Liver (tissue), 3 donors: ENCODE data around the gene ICAM1.

Experiments
- CTCF ChIP-seq: fragments of 150-350 bp; IDR thresholded peaks from 2 replicates; pipeline ENCODE4 v1.5.1; 2017; ENCODE audit warnings: improper control_type of control experiment, low read depth, low read length; ENCODE audit not compliant: missing input control
- JUND ChIP-seq, 2 donors: IDR thresholded peaks; 2 replicates each; pipeline ENCODE4 v1.6.1; 2016; ENCODE audit warnings: antibody characterized with exemption in 2 of 2
- MAX ChIP-seq: IDR thresholded peaks from 2 replicates; pipeline ENCODE4 v1.6.1; 2016; ENCODE audit warnings: antibody characterized with exemption
- RAD21 ChIP-seq, 2 donors: IDR thresholded peaks; 2 replicates each; pipeline ENCODE4 v1.6.1; 2016; ENCODE audit warnings: antibody characterized with exemption in 2 of 2, mild to moderate bottlenecking in 2 of 2
- REST ChIP-seq: IDR thresholded peaks from 2 replicates; pipeline ENCODE4 v1.6.1; 2016; ENCODE audit warnings: antibody characterized with exemption, mild to moderate bottlenecking
- RXRA ChIP-seq, 2 donors: IDR thresholded peaks; 2 replicates each; pipeline ENCODE4 v1.6.1; 2017 to 2018; ENCODE audit warnings: antibody characterized with exemption in 2 of 2, mild to moderate bottlenecking in 1 of 2
- SP1 ChIP-seq: IDR thresholded peaks from 2 replicates; pipeline ENCODE4 v1.6.1; 2018; ENCODE audit warnings: antibody characterized with exemption, mild to moderate bottlenecking
- TAF1 ChIP-seq: conservative IDR thresholded peaks from 2 replicates; pipeline ENCODE4 v1.6.1; 2016; ENCODE audit warnings: antibody characterized with exemption, mild to moderate bottlenecking
- YY1 ChIP-seq: IDR thresholded peaks from 2 replicates; pipeline ENCODE4 v1.6.1; 2016; ENCODE audit warnings: antibody characterized with exemption, mild to moderate bottlenecking
- ZBTB33 ChIP-seq: IDR thresholded peaks from 2 replicates; pipeline ENCODE4 v1.6.1; 2016; ENCODE audit warnings: antibody characterized with exemption
- donor health status: healthy.
- donor health status: healthy.

- TF ChIP-seq CTCF (no peak), MAX (no peak), RAD21 (IDR thresholded peaks at IDR 0.05) (no peak), YY1 (no peak), SP1 (no peak), RXRA (IDR thresholded peaks at IDR 0.05) (no peak), REST (no peak), ZBTB33 (no peak), TAF1 (no peak), JUND (IDR thresholded peaks at IDR 0.05) (no peak)
Observed at GRCh38 chr19:10284960-10285278, 14.0 kb downstream of the ICAM1 start.
